ENCODE data around the gene PACRG. TPM values are rescaled to one million over a fixed set of nuclear protein-coding genes. Genes with fewer than 3 reads are reported as not detected.

Gene PACRG
- total RNA-seq, 1 experiment from 2014 or later, result 0.26 TPM

DNA sequence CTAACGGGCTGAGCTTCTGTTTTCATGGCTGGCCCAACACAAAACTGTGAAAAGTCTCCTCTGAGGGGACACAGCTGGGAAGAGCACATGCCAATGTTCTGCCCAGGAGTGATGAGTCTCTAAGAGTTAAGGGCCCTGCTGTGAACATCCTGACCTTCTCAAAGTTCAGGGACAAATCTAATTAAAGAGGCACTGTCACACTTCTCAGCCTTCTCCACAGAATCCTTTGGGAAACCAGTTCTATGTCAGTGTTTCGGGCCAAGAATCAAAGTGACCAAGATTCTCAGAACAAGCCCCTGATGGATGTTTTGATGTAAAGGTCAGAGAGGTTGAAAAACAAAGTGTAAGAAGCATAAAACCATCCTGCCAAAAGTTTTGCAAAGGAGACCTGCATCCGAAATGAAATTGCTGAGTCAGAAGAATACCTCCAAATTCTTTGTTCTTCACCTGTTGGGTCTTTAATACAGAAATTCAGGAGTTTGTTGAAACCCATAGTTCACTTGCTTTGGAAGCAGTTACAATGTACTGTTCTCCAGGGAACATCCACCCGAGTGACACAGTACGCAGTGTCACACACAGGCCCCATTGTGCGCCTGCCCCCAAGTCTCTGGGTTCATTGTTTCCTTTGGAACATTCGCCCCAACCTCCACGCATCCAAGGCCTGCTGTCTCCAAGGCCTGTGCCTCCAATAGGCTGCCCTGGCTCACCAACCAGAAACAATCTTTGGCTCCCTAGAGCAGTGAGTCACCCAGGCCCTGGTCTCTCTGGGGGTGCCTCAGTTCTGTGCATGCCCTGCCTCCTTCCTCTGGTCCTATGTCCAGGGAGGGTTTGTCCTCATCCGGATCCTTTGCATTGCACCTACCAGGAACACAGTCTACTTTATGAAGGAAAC, 621.3 kb downstream of the PACRG start:
- H2AK5ac ChIP-seq (ENCODE audit: insufficient read length, low read length), result no peak overlapping the region
- no peaks in the 10 kb centered on the region for H3K27me3 Mint-ChIP-seq (ENCODE audit: low read depth)
- H4K91ac ChIP-seq (ENCODE audit: insufficient read length, low read depth, low read length), result no peak overlapping the region
- H3K79me2 ChIP-seq (ENCODE audit: insufficient read depth, low read length), result no peaks in the 10 kb centered on the region
- H4K5ac ChIP-seq (ENCODE audit: insufficient read length, low read depth, low read length), result no peak overlapping the region
- H3K4me1 ChIP-seq (ENCODE audit: insufficient read depth, low read length), result no peaks in the 10 kb centered on the region; the same call in 1 of the 2 replicates
- H2BK15ac ChIP-seq (ENCODE audit: low read depth, low read length), result no peak overlapping the region
- H3K27ac Mint-ChIP-seq, result no peak overlapping the region; a peak in 1 of 7 replicates
- peaks cover 3 to 12% of the 10 kb centered on the region in 2 experiments; a peak in 3 of 4 replicates for H3K4me1 Mint-ChIP-seq
- H3K9me3 Mint-ChIP-seq, result no peaks in the 10 kb centered on the region
- H2BK120ac ChIP-seq (ENCODE audit: low read depth, low read length, poor library complexity, severe bottlenecking), result no peak overlapping the region
- no peak overlapping the region for H2BK5ac ChIP-seq (ENCODE audit: insufficient read length, low read length)
- no peaks in the 10 kb centered on the region for H4K20me1 ChIP-seq (ENCODE audit: control insufficient read depth, insufficient read depth, insufficient read length)
- no peak overlapping the region for H3K23ac ChIP-seq (ENCODE audit: insufficient read length, low read depth, low read length)
- TF ChIP-seq, protein P1, sequence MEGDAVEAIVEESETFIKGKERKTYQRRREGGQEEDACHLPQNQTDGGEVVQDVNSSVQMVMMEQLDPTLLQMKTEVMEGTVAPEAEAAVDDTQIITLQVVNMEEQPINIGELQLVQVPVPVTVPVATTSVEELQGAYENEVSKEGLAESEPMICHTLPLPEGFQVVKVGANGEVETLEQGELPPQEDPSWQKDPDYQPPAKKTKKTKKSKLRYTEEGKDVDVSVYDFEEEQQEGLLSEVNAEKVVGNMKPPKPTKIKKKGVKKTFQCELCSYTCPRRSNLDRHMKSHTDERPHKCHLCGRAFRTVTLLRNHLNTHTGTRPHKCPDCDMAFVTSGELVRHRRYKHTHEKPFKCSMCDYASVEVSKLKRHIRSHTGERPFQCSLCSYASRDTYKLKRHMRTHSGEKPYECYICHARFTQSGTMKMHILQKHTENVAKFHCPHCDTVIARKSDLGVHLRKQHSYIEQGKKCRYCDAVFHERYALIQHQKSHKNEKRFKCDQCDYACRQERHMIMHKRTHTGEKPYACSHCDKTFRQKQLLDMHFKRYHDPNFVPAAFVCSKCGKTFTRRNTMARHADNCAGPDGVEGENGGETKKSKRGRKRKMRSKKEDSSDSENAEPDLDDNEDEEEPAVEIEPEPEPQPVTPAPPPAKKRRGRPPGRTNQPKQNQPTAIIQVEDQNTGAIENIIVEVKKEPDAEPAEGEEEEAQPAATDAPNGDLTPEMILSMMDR (conservative IDR thresholded peaks at IDR 0.05), result no peak
- no peak overlapping the region for H3K56ac ChIP-seq (ENCODE audit: insufficient read length, low read depth, low read length)
- H3K36me3 Mint-ChIP-seq (ENCODE audit: insufficient read depth in 1 of 3, low read depth in 3 of 3), result no peaks in the 10 kb centered on the region
- H2AFZ ChIP-seq (ENCODE audit: low read length), result no peak overlapping the region
- no peak overlapping the region for H4K8ac ChIP-seq (replicated peaks; ENCODE audit: insufficient read length, low read depth, low read length)
- H3K4me3 Mint-ChIP-seq, result no peak overlapping the region
- no peak for DNase-seq
- H3K4ac ChIP-seq (ENCODE audit: low read depth, low read length), result no peak overlapping the region
- no peaks in the 10 kb centered on the region for H3K23me2 ChIP-seq (ENCODE audit: insufficient read length, low read depth, low read length, poor library complexity, severe bottlenecking)
- no peak overlapping the region for H3K9ac ChIP-seq (ENCODE audit: extremely low read depth, insufficient read length, low read length)
- H3K79me1 ChIP-seq (ENCODE audit: insufficient read depth, low read depth, low read length, poor library complexity, severe bottlenecking), result no peaks in the 10 kb centered on the region
- WGBS (ENCODE audit: extremely low coverage, insufficient read length, low lambda C conversion rate), result no CpG with 5 or more reads among the region's 9 CpGs
- H3T11ph ChIP-seq (ENCODE audit: low read length), result no peak overlapping the region
- H3K9me3 ChIP-seq (ENCODE audit: control insufficient read depth, low read depth, low read length), result no peaks in the 10 kb centered on the region
- H3K14ac ChIP-seq (ENCODE audit: insufficient read depth, low read length), result no peak overlapping the region; the same call in 1 of the 2 replicates
- H3K27ac ChIP-seq (ENCODE audit: insufficient read length, low read depth, low read length), result no peak overlapping the region
- no peaks in the 10 kb centered on the region for H3K27me3 ChIP-seq (ENCODE audit: insufficient read depth, low read length)
- no peak overlapping the region for H3K4me2 ChIP-seq (ENCODE audit: insufficient read depth, insufficient read length, low read length)
- no peak overlapping the region for H3K18ac ChIP-seq (ENCODE audit: insufficient read length, low read depth, low read length)
- no peak overlapping the region for H2BK12ac ChIP-seq (ENCODE audit: insufficient read length, low read depth, low read length)
- H2BK20ac ChIP-seq (ENCODE audit: low read depth, low read length, poor library complexity, severe bottlenecking), result no peak overlapping the region
